Body of pancreas (tissue), 4 donors: ENCODE results near the gene SPG11.

Experiments
- CTCF ChIP-seq, 7 experiments: fragments of 450-650 bp in 4 of 7; fragments of 200-600 bp in 3 of 7; sonication (generic) in 3 of 7; IDR thresholded peaks; one replicate each; pipeline ENCODE4 v1.5.1; 2016 to 2019; ENCODE audit warnings: antibody characterized with exemption in 7 of 7
- POLR2A ChIP-seq, 3 donors: fragments of 450-650 bp; IDR thresholded peaks; one replicate each; pipeline ENCODE4 v1.6.1; 2016; ENCODE audit warnings: antibody characterized with exemption in 3 of 3, mild to moderate bottlenecking in 2 of 3

DNA sequence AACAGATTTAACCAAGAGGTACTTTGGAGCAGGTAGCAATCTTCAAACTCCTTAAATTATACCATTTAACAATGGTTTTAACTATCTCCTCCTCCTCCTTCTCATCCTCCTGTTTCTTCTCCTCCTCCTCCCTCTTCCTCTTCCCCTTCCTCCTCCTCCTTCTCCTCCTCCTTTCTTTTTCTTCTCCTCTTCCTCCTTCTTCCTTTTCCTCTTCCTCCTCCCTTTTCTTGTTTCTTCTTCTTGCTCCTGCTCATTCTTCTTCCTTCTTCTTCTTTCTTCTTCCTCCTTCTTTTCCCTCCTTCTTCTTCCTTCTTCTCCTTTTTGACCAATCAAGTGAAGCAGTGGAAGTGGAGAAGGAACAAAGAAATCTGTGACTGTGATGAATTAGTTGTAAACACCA lies 33.6 kb upstream of the SPG11 start:
- TF ChIP-seq CTCF (IDR thresholded peaks at IDR 0.05): no peak
- TF ChIP-seq POLR2A (IDR thresholded peaks at IDR 0.05): no peak
